GM18519 (cell line): ENCODE measurements around the gene TLR5.

Source experiments
- ATAC-seq: cut with Tn5 transposase; IDR thresholded peaks from one replicate; pipeline ENCODE4 v1.9.1; 2021; ENCODE audit warnings: mild to moderate bottlenecking, moderate library complexity; ENCODE audit not compliant: unreplicated experiment, low FRiP score

TLR5 gene

DNA sequence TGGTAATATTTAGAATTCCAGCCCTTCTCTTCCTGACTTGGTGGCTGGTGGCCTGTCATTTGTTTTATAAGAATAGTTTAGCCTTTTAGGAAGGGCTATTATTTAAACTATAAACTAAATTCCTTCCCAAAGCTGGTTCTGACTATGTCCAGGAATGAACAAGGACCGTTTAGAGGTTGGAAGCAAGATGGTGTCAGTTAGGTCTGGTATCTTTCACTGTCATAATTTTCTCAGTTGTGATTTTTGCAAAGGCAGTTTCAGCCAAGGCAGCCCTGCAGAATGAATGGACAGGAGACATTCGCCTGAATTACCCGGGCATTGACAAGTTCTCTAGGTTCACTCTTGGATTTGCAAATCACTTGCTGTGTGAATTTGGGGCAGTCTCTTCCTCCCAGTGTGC, 67.2 kb downstream of the TLR5 start:
- ATAC-seq: no peak

- no peak for ATAC-seq
Measured at GRCh38 chr1:223074445-223075300, 68.4 kb downstream of the TLR5 start.

DNA sequence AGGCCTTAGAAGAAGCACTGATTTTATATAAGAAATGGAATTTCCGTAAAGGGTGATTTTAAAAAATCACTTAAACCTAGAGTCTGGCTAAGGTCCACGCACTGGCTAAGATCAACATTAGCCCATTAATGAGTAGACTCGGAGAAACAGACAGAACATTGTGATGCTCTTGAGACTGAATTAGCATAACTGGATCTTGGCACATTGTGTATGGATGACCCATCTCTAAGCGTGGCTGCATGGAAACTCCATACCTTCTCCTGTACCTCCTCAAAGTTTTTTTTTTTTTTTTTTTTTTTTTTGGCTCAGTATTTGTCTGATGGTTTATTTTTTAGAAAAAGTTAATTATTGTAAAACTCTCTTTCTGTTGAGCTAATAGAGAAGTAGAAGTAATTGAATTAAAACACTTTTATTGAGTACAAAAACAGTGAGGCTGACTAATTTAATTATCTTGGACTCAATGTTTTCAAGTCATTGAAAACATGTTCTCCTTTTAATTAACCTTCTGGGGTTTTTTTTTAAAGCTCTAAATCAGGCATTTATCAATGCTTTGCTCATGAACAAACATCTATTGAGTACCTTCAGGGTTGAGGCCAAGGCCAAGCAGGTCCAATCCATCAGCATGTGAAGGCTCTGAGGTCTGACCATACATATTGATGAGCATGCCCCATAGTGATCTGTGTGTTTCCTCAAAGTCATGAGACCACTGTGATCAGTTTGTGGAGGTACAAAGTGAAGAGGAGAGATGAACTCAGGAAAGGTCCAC, 74.0 kb downstream of the TLR5 start:
- ATAC-seq: no peak

GRCh38 chr1:223067914-223068313, 75.1 kb downstream of the TLR5 start:
- no peak for ATAC-seq

- no peak for ATAC-seq
Measured at GRCh38 chr1:223066415-223066814, 76.6 kb downstream of the TLR5 start.

GRCh38 chr1:223062177-223062576, 80.9 kb downstream of the TLR5 start:
- no peak for ATAC-seq

- ATAC-seq: no peak
Measured at GRCh38 chr1:223059526-223059925, 83.5 kb downstream of the TLR5 start.
